Peyer's patch (tissue), 4 donors: ENCODE data around the gene NEDD4L.

Source experiments
- CTCF ChIP-seq, 6 experiments: fragments of 450-650 bp in 4 of 6; fragments of 200-600 bp in 2 of 6; sonication (generic) in 1 of 6; IDR thresholded peaks; one replicate each; pipeline ENCODE4 v1.5.1; 2017 to 2019; ENCODE audit warnings: antibody characterized with exemption in 6 of 6, mild to moderate bottlenecking in 3 of 6, moderate library complexity in 1 of 6
- POLR2A ChIP-seq, 2 donors: fragments of 450-650 bp; IDR thresholded peaks; one replicate each; pipeline ENCODE4 v1.5.1; 2017; ENCODE audit warnings: antibody characterized with exemption in 2 of 2, mild to moderate bottlenecking in 2 of 2, moderate library complexity in 2 of 2

GRCh38 chr18:58393295-58393694 lies 349.3 kb downstream of the NEDD4L start:
- TF ChIP-seq CTCF (IDR thresholded peaks at IDR 0.05) (no peak), POLR2A (IDR thresholded peaks at IDR 0.05) (no peak)
